GM18526 (cell line): ENCODE data around the gene SCG5.

Experiments
- POLR2A ChIP-seq: IDR thresholded peaks from 3 replicates; pipeline ENCODE4 v1.6.1; 2011; ENCODE audit not compliant: insufficient read length; ENCODE audit errors: extremely low read depth

The SCG5 gene

DNA sequence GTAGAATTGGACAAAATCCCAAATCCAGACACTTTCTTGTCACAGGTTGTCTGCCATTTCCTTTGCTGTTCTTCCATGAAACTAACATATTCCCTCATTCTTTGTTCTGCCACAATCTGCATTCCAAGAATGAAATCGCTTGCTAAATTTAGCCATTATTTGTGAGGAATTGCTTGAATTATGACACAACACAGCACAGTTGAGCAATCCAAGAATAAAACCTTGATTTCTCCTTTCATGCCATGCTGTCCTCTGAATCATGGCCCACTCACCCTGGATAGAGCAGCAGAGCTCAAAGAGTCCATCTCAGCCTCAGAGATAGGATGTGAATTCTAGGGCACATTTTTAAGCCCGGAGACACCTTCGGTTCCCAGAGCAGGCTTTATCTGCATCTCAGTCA is 41.1 kb downstream of the SCG5 start:
- no peak for TF ChIP-seq POLR2A

DNA sequence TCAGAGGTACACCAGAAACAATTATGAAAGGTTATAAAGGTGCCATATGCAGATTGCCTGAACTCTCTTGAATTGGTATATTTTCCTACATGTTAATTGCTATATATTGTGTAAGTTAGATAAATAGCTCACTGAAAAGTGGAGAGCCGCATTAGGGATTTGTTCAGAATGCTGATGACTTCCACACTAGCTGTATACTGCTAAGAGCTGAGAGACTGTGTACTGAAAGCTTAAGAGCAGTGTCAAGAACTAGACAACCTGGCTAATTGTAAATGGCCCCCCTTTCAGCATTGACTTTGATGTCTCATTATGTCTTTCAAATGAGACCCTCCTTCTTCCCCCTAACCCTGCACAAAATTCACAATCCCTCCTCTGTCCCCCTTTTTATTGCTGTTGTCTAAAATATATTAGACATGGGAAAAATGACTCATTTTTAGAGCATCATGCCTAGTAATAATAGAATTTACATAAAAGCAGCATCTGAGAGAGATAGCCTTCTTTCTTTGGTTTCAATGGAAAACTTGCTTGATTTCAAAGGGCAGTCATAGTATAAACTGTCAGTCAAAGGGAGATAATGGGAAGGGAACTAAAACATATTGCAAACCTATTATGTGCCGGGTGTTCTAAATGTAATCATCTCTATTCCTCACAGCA is 41.6 kb downstream of the SCG5 start:
- no peak for TF ChIP-seq POLR2A

DNA sequence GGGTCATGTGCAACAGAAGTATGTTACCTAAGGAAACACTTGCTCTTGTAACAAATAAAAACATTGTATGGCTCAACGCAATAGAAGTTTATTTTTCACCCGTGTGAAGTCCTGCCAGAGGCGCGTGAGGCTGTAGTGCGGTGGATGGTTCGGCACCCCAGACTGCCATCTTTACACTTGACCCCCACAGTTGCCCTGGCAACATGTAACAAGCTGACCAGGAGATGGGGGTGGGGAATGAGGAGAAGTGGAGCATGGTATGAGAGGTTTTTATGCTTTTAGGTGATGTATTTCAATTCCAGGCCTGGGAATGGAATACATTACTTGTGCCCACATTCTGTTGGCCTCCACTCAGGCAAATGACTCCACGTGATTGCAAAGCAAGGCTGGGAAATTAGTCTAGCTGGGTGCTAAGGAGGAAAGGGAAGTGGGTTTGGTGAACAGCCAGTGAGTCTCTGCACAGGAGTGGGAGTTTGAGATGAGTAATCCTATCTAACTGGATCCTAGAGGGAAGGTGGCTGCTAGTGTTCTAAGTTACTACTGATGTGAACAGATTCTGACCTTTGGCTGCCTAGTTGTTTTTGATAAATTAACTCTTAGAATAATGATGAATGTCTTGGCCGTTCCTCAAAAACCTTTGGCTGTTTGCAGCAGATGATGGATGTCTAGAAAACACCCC is 42.5 kb downstream of the SCG5 start:
- TF ChIP-seq POLR2A, result no peak

DNA sequence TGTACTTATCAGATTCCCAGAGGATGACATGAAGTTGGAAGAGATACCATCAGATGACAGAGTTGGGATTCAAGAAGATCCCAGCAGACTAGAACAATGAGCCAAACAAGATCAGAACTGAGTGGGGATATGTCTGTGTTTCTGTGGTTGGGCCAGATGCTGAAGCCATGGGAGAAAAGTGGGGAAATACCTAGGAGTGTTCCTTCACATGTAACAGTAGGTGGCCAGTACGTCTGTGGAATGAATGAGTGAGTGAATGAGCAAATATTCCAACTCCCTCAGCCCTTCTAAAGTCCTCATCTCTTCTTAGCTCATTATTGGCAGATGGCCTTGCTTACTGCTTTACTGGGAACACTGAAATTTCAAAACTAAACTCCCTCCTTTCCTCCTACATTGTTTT is 44.1 kb downstream of the SCG5 start:
- TF ChIP-seq POLR2A, result no peak

DNA sequence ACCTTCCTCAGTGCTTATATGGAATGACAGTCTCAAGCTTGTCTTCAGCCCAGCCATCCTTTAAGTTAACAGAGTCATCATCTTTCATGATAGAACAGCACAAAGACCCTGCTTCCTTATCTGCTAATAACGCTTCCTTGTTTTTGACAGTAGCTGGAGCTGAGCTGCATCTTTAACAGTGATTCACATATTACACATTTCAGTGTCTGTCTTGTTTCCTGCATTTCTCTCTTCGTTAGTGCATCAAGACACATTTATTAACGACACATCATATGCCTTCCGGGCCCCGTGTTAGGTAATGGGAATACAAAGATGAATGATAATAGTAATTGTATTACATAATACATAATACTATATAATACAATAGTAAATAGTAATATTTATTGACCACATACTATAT is 46.0 kb downstream of the SCG5 start:
- TF ChIP-seq POLR2A, result no peak

DNA sequence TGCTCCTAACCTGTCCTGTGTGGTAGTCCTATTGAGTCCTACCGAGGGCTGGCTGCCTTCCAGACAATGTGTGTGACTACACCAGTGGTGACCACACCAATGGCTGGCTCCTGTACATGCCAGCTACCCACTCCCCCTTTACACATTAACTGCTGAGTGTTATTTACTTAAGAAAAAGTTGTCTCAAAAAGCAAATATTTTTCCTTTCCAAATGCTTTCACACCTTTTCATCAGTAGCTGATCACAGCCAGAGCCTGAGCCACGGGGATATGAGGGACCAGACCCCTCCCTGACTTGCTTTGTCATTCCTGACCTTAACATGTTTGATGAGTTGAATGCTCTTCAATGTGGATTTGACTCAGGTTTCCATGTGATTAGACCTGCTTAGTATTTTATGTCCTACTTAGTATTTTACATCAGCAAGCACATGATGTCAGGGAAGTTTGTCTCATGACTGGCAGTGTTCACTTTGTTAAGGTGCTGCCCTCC is 46.7 kb downstream of the SCG5 start:
- TF ChIP-seq POLR2A, result no peak

DNA sequence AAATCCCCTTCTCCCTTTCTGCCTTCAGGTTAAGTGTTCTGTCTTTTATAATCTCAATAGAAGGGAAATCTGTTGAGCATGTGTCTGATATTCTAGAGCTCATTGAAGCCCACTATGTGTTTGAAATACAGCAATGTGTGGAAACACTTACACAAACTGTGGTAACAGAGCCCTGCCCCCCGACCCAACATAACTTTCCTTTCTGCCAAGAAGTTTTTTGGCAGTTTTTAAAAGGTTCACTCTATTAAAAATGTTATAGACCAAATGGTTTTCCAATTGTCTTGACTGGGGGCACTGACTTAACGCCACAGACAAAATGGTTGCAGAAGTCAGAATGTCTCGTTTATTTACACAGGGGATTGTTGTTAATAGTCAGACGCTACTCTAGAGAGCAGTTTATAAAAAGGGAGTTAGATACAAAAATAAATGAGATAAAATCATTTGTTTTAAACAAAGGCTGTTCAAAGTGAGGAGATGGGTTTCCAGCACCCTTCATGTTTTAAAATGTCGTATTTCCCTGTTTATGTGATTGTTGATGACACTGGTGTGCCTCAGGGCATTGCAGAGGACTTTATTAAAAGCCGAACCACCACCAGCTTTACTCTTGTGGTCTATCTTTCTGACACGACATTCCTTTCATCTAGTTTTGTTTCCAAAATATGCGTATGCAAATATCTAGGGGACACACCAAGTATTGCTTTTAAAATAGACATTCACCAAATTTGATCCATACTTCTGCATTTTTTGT is 49.6 kb downstream of the SCG5 start:
- no peak for TF ChIP-seq POLR2A

DNA sequence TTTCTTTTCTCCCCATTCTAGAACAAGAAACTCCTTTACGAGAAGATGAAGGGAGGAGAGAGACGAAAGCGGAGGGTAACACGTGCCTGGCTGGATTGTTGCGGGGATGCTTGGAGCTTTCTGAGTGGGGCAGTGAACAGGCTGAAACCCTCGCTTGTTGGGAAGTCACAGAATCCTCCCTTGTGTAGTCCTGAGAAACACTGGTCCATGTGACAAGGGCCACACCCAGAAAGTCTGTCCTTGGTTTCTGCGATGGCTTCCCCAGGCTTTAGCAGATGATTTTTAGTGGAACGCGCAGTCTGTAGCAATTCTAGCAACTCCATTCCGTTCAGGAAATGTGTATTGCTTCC is 50.2 kb downstream of the SCG5 start:
- no peak for TF ChIP-seq POLR2A

DNA sequence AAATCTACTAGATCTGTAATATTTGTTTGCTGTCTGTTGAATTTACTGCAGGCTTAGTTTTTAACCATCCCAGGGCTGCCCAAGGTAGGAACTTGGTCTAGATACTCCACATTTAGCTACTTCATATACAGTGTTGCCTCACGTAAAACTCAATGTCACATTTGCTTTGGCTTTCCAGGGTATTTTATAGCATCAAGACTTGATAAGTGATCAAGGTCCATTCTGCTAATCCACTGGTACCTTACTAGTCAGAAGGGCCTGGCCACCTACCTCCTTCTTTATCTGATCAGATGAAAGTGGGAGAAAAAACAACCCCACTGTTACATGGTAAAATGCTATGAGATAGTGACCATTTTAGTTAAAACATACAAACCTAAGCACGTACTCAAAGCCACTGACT is 50.8 kb downstream of the SCG5 start:
- no peak for TF ChIP-seq POLR2A

DNA sequence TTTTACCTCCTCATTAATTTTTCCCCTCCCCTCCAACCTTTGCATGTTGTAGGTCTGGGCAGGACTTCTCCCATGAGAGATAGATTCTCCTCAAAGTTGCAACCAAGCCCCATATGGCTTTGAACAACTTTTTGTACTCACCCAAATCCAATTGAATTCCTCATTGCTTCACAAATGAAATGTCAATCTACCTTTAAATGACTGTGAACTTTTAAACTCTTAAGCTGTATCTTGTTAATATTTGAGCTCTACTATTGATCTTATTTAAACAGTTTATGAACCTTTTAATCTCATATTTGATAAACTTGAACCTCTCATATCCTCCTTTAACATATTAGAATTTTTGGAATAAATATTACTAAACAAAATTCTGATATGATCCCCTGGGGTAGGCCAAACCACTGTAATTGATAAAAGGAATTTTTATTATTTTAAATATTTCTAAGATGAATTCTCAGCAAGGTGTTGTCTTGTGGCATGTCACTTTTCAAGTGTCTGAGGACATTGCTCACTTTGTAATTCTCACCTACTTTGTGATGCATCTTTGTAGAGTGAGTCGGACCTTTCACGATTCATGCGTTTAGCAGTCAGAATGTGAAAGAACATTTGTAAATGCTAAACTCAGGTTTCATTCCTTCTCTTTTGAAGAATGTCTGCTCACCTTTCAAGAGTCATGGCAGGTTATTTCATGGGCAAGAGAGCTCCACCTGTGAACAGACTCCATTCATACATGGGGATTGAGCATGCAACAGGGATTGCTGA is 52.9 kb downstream of the SCG5 start:
- no peak for TF ChIP-seq POLR2A

DNA sequence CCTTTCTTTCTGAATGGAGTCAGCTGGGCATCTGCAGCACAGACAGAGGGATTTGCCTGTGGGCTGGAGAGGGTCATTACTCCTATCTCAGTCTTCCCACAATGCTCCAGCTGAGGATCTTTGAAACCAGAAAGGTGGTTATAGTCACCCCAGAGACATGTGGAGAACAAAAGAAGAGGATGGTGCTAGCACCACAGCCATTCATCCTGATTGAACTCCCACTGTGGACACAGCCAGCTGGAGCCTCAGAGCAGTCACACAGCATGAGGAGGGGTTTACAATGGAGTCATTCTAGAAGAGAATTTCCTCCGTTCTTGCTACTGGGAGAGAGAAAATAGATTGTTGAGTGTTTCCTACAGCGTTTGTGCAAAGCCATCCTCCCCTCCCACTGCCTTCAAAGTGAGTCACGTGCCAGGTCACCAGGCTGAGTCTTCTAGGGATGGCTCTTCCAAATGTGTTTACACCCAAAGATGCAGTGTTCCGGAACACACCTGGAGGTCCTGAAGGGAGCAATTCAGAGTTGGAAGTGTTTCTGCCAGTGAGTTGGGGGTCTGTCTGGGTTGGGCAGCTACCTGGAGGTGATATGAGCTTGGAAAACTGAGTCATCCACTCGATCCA is 57.4 kb downstream of the SCG5 start:
- no peak for TF ChIP-seq POLR2A

DNA sequence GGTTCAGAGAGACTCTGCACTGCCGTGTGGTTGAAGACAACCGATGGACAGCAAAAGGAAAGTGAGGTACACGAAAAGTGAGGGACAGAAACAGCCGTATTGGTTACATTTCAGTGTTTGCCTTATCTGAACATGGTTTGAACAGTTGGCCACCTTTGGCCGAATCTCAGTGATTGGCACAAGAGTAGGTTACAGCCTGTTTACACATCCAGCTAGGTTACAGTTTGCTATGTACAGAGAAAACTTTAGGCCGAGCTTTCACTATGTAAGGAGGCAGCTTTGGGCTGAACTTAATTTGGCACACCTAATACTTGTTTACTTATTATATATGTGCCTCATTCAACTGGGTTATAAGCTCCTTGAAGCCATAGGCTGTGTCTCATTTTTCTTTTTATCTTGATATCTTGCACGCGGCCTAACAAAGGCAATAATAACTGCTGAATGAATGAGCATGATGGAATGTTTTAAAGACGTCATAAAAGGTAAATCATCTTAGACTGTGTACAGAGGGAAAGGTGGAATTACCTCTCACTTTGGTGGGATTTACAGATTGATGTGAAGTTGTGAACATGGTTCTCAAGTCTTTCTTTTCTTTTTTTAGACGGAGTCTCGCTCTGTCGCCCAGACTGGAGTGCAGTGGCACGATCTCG is 59.1 kb downstream of the SCG5 start:
- TF ChIP-seq POLR2A, result no peak

DNA sequence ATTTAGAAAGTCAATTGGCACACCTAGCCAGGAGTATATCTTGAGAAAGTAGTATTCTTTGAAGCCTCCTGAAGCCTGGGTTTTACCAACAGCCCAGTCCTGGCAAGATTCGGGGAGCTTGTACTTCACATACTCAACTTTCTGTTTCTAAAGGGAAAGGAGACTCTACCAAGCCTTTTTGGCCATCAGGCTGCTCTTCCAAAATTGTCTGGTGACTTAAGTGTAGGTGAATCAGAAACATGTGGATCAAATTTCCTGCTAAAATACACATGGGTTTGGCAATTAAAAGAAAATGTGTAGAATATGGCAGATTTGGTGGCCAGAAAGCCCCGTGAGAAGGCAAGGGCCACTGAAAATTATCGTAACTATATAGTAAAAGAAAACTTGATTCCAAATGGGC is 60.4 kb downstream of the SCG5 start:
- TF ChIP-seq POLR2A, result no peak

DNA sequence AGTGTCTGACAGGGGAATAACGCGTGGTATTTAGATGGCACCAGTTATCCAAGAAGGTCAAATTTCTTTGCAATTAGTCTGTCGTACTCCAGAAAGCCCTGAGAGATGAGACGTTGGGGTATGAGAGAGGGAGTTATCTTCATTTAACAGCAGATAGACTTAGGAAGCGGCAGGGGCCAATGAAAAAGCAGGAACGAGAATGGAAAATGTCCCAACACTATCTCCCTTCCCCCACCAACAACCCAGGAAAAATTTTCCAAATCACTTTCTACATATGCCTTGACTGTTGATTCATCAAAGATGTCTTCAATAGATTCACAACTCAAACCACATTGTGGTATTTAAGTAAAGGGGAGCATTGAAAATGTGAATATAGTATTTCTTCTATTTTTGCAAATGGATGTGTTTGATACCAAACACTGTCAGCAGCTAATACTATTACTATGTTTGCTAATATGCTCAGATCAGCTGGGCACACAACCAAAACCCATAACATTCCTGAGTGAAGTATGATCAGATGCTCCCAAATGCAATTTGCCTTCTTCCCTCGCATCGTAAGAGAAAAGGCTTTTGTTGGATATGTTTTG is 63.0 kb downstream of the SCG5 start:
- no peak for TF ChIP-seq POLR2A
